ENCODE results near the gene DLG2.

DNA sequence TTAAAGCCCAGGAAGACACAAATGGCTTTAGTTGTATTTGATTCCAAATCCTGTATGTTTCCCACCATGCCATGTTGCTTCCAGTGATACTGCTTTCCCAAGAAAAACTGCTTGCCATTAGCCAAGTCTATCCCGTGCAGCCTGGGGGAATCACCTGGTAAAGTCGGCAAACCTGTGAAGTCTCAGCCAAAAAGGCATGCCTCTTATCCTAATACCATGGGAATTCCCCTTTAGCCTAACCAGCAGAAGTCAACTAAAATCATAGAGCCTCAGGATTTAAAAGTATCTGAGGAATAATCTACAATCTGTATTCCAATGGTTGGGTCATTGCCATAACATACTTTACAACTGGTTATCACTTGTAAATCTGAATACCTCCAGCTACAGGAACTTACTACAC is 869.4 kb downstream of the DLG2 start:
- TF ChIP-seq CTCF (IDR thresholded peaks at IDR 0.05) (no peak), EP300 (IDR thresholded peaks at IDR 0.05) (no peak)

Data from ovary (tissue), 3 donors.